GM12878 (cell line): ENCODE measurements around the gene ATXN3. TPM values are rescaled to one million over a fixed set of nuclear protein-coding genes. Genes with fewer than 3 reads are reported as not detected.

Source experiments
- ATAC-seq: fragments of 200-7000 bp; cut with Tn5 transposase; 3 replicates; pipeline ENCODE4 v1.9.1; 2020; ENCODE audit warnings: mild to moderate bottlenecking, moderate library complexity
- BruUV-seq: library from RNA; stranded (reverse); fragments of 400-500 nt; replicated peaks from 2 replicates; lab custom pipeline; 2021; lab: Mats Ljungman, UMichigan
- CTCF ChIA-PET: fragments of 300-600 bp; sonication (Branson Sonifier 250); formaldehyde crosslinking; extraction: SDS; loops from one replicate; lab custom pipeline; 2021; ENCODE audit warnings: inconsistent platforms; lab: Yijun Ruan, JAX
- POLR2A ChIA-PET: fragments of 350-600 bp; formaldehyde crosslinking; extraction: SDS; loops from one replicate; lab custom pipeline; 2021; ENCODE audit warnings: inconsistent platforms; lab: Charles Lee
- RAD21 ChIA-PET: fragments of 300-600 bp; sonication (Branson Sonifier 250); formaldehyde crosslinking; loops from one replicate; lab custom pipeline; 2023; ENCODE audit warnings: antibody characterized with exemption; ENCODE audit not compliant: unreplicated experiment; lab: Charles Lee
- SMC1A ChIA-PET: fragments of 300-600 bp; sonication (Branson Sonifier 250); formaldehyde crosslinking; loops from one replicate; lab custom pipeline; 2023; ENCODE audit not compliant: unreplicated experiment, uncharacterized antibody; lab: Charles Lee
- DNase-seq: peaks from one replicate; pipeline ENCODE4 v3.0.0-alpha.2; 2011; ENCODE audit warnings: low read depth, low spot score
- FAIRE-seq: peaks from 3 replicates; lab custom pipeline; 2011; peaks lifted over from hg19 to GRCh38; lab: Jason Lieb, UNC
- H2AFZ ChIP-seq: 2 replicates; pipeline ENCODE4 v1.6.0; 2011; ENCODE audit warnings: low read depth, low read length, control low read depth; ENCODE audit not compliant: control insufficient read depth
- H3K27ac ChIP-seq: 2 replicates; pipeline ENCODE4 v1.5.1; 2011; ENCODE audit warnings: control low read depth; ENCODE audit not compliant: control insufficient read depth, insufficient read depth
- H3K27me3 ChIP-seq, 2 experiments: replicated peaks in 1 of 2; 2 replicates each; pipeline versions ENCODE4 v1.6.0 to v1.6.1; 2011; ENCODE audit warnings: low read length in 1 of 2; ENCODE audit not compliant: control insufficient read depth in 2 of 2, insufficient read depth in 2 of 2
- H3K36me3 ChIP-seq, 2 experiments: 2 replicates each; pipeline ENCODE4 v1.5.1; 2011; ENCODE audit warnings: low read length in 1 of 2; ENCODE audit not compliant: control insufficient read depth in 2 of 2, insufficient read depth in 2 of 2
- H3K4me1 ChIP-seq: 2 replicates; pipeline ENCODE4 v1.6.1; 2011; ENCODE audit warnings: mild to moderate bottlenecking, low read length, moderate library complexity, mixed read lengths; ENCODE audit not compliant: control insufficient read depth, insufficient read depth
- H3K4me2 ChIP-seq: 2 replicates; pipeline ENCODE4 v1.6.0; 2011; ENCODE audit warnings: control low read depth; ENCODE audit not compliant: control insufficient read depth, insufficient read depth
- H3K4me3 ChIP-seq: fragments of 200-600 bp; sonication (generic); 2 replicates; pipeline ENCODE4 v1.5.1; 2016
- H3K79me2 ChIP-seq: 2 replicates; pipeline ENCODE4 v1.6.0; 2011; ENCODE audit warnings: low read length; ENCODE audit not compliant: control insufficient read depth, insufficient read depth
- H3K9ac ChIP-seq: 2 replicates; pipeline ENCODE4 v1.8.0; 2011; ENCODE audit warnings: low read length, control low read depth, mixed read lengths; ENCODE audit not compliant: control insufficient read depth, insufficient read depth
- H3K9me3 ChIP-seq: replicated peaks from 3 replicates; pipeline ENCODE4 v1.5.1; 2011; ENCODE audit warnings: mild to moderate bottlenecking, low read length; ENCODE audit not compliant: control insufficient read depth, insufficient read depth
- H4K20me1 ChIP-seq: 2 replicates; pipeline ENCODE4 v1.6.0; 2011; ENCODE audit not compliant: control insufficient read depth, insufficient read depth
- CTCF ChIP-seq, 3 experiments: IDR thresholded peaks in 2 of 3; conservative IDR thresholded peaks in 1 of 3; 2 replicates each; pipeline ENCODE4 v1.5.1; 2011; ENCODE audit warnings: low read depth in 3 of 3, low read length in 3 of 3, mild to moderate bottlenecking in 3 of 3, control low read depth in 2 of 3, moderate library complexity in 2 of 3, inconsistent platforms in 1 of 3, mixed read lengths in 1 of 3; ENCODE audit not compliant: control insufficient read depth in 2 of 3, insufficient read depth in 1 of 3; ENCODE audit errors: extremely low read depth in 1 of 3
- CUX1 ChIP-seq: IDR thresholded peaks from 2 replicates; pipeline ENCODE4 v1.6.1; 2012; ENCODE audit warnings: improper control_type of control experiment, low read depth, low read length; ENCODE audit not compliant: insufficient replicate concordance
- ESRRA ChIP-seq: IDR thresholded peaks from 2 replicates; pipeline ENCODE4 v1.6.1; 2012; ENCODE audit warnings: mild to moderate bottlenecking, low read length, improper control_type of control experiment
- GABPA ChIP-seq: IDR thresholded peaks from 2 replicates; pipeline ENCODE4 v1.6.1; 2014; ENCODE audit warnings: antibody characterized with exemption, low read depth, mild to moderate bottlenecking, inconsistent platforms
- NFIC ChIP-seq: IDR thresholded peaks from 2 replicates; pipeline ENCODE4 v1.6.1; 2012; ENCODE audit warnings: low read depth, mild to moderate bottlenecking, inconsistent platforms, low read length, moderate library complexity
- PBX3 ChIP-seq: IDR thresholded peaks from 2 replicates; pipeline ENCODE4 v1.6.1; 2011; ENCODE audit warnings: mild to moderate bottlenecking, low read depth, low read length, moderate library complexity; ENCODE audit not compliant: insufficient replicate concordance
- POLR2A ChIP-seq: IDR thresholded peaks from 2 replicates; pipeline ENCODE4 v1.6.1; 2011; ENCODE audit warnings: low read depth, mild to moderate bottlenecking, low read length
- PRDM15 ChIP-seq: fragments of 450-650 bp; formaldehyde crosslinking; IDR thresholded peaks from 2 replicates; pipeline ENCODE4 v1.4.0; 2020; ENCODE audit warnings: mild to moderate bottlenecking, moderate library complexity
- RAD51 ChIP-seq: fragments of 450-650 bp; IDR thresholded peaks from 2 replicates; pipeline ENCODE4 v1.6.1; 2016; ENCODE audit warnings: moderate library complexity, mild to moderate bottlenecking, inconsistent platforms
- WGBS: methylation state at CpG from one replicate; pipeline ENCODE4 v1.1.6; 2016; ENCODE audit warnings: low lambda C conversion rate; ENCODE audit not compliant: insufficient replicate concordance, insufficient coverage; ENCODE audit errors: missing lambda C conversion rate; 5-methylcytosine and 5-hydroxymethylcytosine counted together
- in situ Hi-C: fragments of 300-500 bp; cut with MboI; formaldehyde crosslinking; loops from 9 replicates; pipeline ENCODE4 v1.14.3; 2018; ENCODE audit warnings: mixed read lengths
- intact Hi-C: fragments of 100-400 bp; cut with micrococcal nuclease; formaldehyde crosslinking; loops from one replicate; pipeline ENCODE4 v1.14.2; 2022; ENCODE audit not compliant: unreplicated experiment
- polyA plus RNA-seq, 11 experiments: library from polyadenylated mRNA; depleted of rRNA in 4 of 11; unstranded in 6 of 11; stranded (reverse) in 5 of 11; fragments of >200 nt; fragmentation: Nextera tagmentation in 4 of 11; fragmentation: Illumina TruSeq in 1 of 11; extraction: Ambion mirVana in 4 of 11; extraction: Trizol in 1 of 11; gene quantifications; 1 replicate in 1 of 11; 2 replicates in 10 of 11; pipeline versions ENCODE4 v1.2.1 to v1.2.3, GENCODE V29; 2011 to 2016; ENCODE audit warnings: inconsistent platforms in 2 of 11, missing spikeins in 2 of 11, low read depth in 1 of 11
- total RNA-seq, 4 experiments: library from RNA; depleted of rRNA in 3 of 4; stranded (reverse); fragments of >200 nt in 3 of 4; fragmentation: Illumina TruSeq in 1 of 4; extraction: Trizol in 1 of 4; gene quantifications; 2 replicates each; pipeline versions ENCODE4 v1.2.1 to v1.2.3, GENCODE V29; 2013 to 2021

ATXN3 gene
- total and polyA plus RNA-seq, 10 of the 15 experiments (the other 5 are each of a cell fraction or from before 2014, with no cell fraction given), result 15.1 to 27.3 (median 19.2) TPM

DNA sequence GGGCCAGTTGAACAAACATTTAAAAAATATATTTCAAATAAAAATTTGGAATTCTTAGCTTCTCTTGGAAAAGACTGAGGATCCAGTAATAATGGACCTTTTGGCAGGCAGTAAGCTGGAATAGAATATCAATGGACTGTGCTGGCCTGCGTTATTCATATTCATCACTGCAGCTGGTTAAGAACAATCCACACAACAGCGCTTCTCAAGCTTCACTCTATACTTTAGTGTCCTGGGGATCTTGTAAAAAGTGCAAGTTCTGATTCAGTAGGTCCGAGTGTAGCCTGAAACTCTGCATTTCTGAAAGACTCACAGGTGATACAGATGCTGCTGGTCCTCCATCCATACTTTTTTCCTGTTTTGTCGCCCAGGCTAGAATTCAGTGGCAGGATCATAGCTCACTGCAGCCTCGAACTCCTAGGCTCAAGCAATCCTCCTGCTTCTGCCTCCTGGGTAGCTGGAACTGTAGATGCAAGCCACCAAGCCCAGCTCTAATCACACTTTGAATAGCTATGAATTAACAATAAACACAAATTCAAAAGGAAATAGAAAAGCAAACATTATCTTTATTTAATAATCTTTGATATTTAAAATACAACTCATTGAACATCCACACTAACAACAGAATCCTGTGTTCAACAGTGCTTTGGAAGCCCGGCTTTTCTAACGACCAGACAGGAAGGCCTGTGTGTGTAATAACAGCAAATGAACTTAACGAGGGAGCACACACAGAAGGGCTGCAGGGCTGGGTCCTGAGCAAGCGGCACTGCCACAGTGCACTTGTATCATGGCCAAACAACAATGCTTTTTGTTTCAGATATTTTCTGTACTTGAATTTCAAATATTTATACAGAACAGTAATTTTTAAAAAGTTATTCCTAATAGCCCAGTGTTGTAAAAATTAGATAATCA lies 48.1 kb downstream of the ATXN3 start:
- no peak overlapping the region for H3K4me3 ChIP-seq
- H3K27ac ChIP-seq, result no peak overlapping the region
- ATAC-seq, result no peak
- ChIA-PET RAD21 (no interaction called here), POLR2A (no interaction called here), CTCF (interaction anchor here (1.4 kb wide), 1 partner anchor 61 kb away, joined by 4 read pairs; no protein-coding TSS in a partner anchor), SMC1A (interaction anchor here (1.0 kb wide), 1 partner anchor 14 kb away, joined by 3 read pairs; no protein-coding TSS in a partner anchor)
- no peaks in the 10 kb centered on the region for H3K36me3 ChIP-seq
- no peaks in the 10 kb centered on the region for H3K27me3 ChIP-seq
- DNase-seq, result no peak
- FAIRE-seq, result no peak
- H2AFZ ChIP-seq, result no peak overlapping the region
- in situ Hi-C loops (no loop called here), intact Hi-C loops (no loop called here)
- no peaks in the 10 kb centered on the region for H3K9me3 ChIP-seq
- no peak overlapping the region for H3K9ac ChIP-seq
- H4K20me1 ChIP-seq, result no peaks in the 10 kb centered on the region
- no peak overlapping the region for H3K4me2 ChIP-seq
- no TSS peak for BruUV-seq
- no peaks in the 10 kb centered on the region for H3K79me2 ChIP-seq
- WGBS, result 73% methylated on average over 9 of the region's 9 CpGs
- no peaks in the 10 kb centered on the region for H3K4me1 ChIP-seq
- TF ChIP-seq PBX3, result no peak
- no peak for TF ChIP-seq PRDM15 (CRISPR knock-in tag)
- TF ChIP-seq CTCF (IDR thresholded peaks at IDR 0.05 in 2 of 3, conservative IDR thresholded peaks at IDR 0.05 in 1 of 3; ENCODE audit: control insufficient read depth in 2 of 3, extremely low read depth in 1 of 3, insufficient read depth in 1 of 3, low read depth in 3 of 3, low read length in 3 of 3), result no peak
- TF ChIP-seq RAD51, result no peak
- TF ChIP-seq CUX1, result no peak
- no peak for TF ChIP-seq POLR2A
- no peak for TF ChIP-seq GABPA
- no peak for TF ChIP-seq ESRRA
- no peak for TF ChIP-seq NFIC
